Mesothelial cell of epicardium (in vitro differentiated cells): ENCODE data around the gene CD300H. TPM values are rescaled to one million over a fixed set of nuclear protein-coding genes. Genes with fewer than 3 reads are reported as not detected.

Experiments
- DNase-seq, 2 experiments: peaks; one replicate each; pipeline ENCODE4 v3.0.0; 2021; ENCODE audit warnings: low spot score in 2 of 2; ENCODE audit not compliant: unreplicated experiment in 2 of 2
- H3K27ac Mint-ChIP-seq: 2 replicates; pipeline ENCODE4 v1.8.0; 2021; ENCODE audit warnings: mixed read lengths
- H3K27me3 Mint-ChIP-seq: 2 replicates; pipeline ENCODE4 v1.8.0; 2021; ENCODE audit warnings: low read depth, mixed read lengths
- H3K36me3 Mint-ChIP-seq: 2 replicates; pipeline ENCODE4 v1.8.0; 2021; ENCODE audit warnings: mixed read lengths
- H3K4me1 Mint-ChIP-seq: 2 replicates; pipeline ENCODE4 v1.8.0; 2021; ENCODE audit warnings: mixed read lengths
- H3K4me3 Mint-ChIP-seq: 2 replicates; pipeline ENCODE4 v1.8.0; 2021; ENCODE audit warnings: mild to moderate bottlenecking, moderate library complexity, mixed read lengths
- H3K9me3 Mint-ChIP-seq: 2 replicates; pipeline ENCODE4 v1.8.0; 2021; ENCODE audit warnings: mixed read lengths
- total RNA-seq: library from RNA; stranded (reverse); gene quantifications from 3 replicates; pipeline ENCODE4 v1.2.1, GENCODE V29; 2021
- TF ChIP-seq, protein P1 (sequence below): fragments of 200-600 bp; sonication (generic); IDR thresholded peaks from one replicate; pipeline ENCODE4 v1.5.0; 2021; ENCODE audit warnings: antibody characterized with exemption; ENCODE audit not compliant: unreplicated experiment

Gene CD300H
- total RNA-seq, 1 donor from 2014 or later: not detected

DNA sequence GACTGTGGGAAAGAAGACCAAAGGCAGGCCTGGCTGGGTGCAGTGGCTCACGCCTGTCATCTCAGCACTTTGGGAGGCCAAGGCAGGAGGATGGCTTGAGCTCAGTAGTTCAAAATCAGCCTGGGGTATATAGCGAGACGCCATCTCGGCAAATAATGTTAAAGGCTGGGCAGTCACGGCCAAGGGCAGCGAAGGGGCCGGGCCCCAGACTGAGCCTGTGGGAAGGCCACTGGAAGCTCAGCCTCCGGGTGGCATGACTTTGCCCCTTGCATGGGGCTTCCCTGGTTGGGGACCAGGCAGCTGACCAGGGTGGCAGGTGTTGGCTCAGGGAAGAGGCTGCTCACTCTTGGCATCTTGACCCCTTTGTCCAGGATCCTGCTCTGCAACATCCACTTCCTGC lies 38.7 kb upstream of the CD300H start:
- H3K4me1 Mint-ChIP-seq: peaks cover 7% of the 10 kb centered on the region
- no peak overlapping the region for H3K4me3 Mint-ChIP-seq
- H3K36me3 Mint-ChIP-seq: no peaks in the 10 kb centered on the region
- no peaks in the 10 kb centered on the region for H3K9me3 Mint-ChIP-seq
- DNase-seq: no peak
- TF ChIP-seq, protein P1, sequence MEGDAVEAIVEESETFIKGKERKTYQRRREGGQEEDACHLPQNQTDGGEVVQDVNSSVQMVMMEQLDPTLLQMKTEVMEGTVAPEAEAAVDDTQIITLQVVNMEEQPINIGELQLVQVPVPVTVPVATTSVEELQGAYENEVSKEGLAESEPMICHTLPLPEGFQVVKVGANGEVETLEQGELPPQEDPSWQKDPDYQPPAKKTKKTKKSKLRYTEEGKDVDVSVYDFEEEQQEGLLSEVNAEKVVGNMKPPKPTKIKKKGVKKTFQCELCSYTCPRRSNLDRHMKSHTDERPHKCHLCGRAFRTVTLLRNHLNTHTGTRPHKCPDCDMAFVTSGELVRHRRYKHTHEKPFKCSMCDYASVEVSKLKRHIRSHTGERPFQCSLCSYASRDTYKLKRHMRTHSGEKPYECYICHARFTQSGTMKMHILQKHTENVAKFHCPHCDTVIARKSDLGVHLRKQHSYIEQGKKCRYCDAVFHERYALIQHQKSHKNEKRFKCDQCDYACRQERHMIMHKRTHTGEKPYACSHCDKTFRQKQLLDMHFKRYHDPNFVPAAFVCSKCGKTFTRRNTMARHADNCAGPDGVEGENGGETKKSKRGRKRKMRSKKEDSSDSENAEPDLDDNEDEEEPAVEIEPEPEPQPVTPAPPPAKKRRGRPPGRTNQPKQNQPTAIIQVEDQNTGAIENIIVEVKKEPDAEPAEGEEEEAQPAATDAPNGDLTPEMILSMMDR: no peak
- peaks cover 21% of the 10 kb centered on the region for H3K27me3 Mint-ChIP-seq
- no peak overlapping the region for H3K27ac Mint-ChIP-seq

DNA sequence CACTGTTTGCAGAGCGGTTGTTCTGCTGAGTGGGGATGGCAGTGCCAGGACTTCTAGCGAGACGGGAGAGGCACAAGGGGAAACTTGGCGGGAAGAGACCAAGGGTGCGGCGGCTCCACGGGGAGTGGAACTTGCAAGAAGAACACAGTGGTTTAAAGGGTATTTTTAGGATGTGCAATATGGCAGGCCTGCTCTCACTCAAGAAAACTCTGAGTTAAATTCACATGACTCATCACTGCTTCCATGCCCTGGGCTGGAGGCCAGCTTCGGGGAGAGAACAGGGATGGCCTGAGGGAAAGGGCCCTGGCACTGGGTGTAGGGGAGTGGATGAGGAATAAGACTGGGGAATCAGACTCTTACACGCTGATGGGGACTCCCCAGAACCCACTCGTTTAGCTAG lies 38.1 kb upstream of the CD300H start:
- TF ChIP-seq, protein P1: no peak
- Mint-ChIP-seq H3K27ac (no peak overlapping the region), H3K4me1 (peaks cover 7% of the 10 kb centered on the region), H3K9me3 (no peaks in the 10 kb centered on the region), H3K4me3 (no peak overlapping the region), H3K36me3 (no peaks in the 10 kb centered on the region), H3K27me3 (peaks cover 25% of the 10 kb centered on the region)
- DNase-seq: no peak

DNA sequence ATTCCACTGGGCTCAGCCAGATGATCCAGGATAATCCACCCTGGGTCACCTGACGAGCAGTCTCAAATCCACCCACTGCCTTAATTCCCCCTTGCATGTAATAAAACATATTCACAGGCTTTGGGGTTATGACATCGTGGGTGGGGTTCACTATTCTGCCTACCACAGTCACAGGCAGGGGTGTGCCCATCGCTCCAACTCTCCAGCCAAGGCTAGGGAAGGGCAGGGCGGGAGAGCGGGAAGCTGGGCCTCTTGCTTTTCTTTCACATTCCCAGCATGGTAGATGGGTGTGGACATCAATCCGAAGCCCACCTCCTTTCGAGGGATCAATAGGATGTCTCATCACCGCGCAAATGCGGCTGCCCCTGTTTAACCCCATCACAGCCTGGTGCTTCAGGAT lies 37.5 kb upstream of the CD300H start:
- Mint-ChIP-seq H3K4me3 (no peak overlapping the region), H3K4me1 (peaks cover 7% of the 10 kb centered on the region), H3K27ac (no peak overlapping the region), H3K36me3 (no peaks in the 10 kb centered on the region), H3K9me3 (no peaks in the 10 kb centered on the region), H3K27me3 (peaks cover 25% of the 10 kb centered on the region)
- TF ChIP-seq, protein P1: no peak
- DNase-seq: no peak

DNA sequence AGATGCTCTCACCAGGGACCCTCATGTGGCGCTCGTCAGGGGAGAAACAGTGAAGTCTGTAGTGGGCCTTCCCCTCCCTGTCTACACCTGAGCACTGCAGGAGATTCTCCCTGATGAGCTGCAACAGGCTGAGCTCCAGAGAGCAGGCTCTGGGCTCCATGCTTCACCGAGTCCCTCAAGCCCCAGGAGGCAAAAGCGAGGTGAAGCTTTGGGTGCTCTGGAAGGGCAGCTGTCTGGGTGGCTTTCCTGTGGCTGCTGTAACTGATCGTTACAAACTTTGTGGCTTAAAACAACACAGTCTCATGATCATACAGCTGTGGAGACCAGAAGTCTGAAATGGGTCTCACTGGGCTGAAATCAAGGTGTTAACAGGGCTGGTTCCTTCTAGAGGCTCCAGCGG lies 36.9 kb upstream of the CD300H start:
- H3K4me1 Mint-ChIP-seq: peaks cover 10% of the 10 kb centered on the region
- no peak for DNase-seq
- H3K9me3 Mint-ChIP-seq: no peaks in the 10 kb centered on the region
- H3K36me3 Mint-ChIP-seq: no peaks in the 10 kb centered on the region
- H3K27me3 Mint-ChIP-seq: peaks cover 28% of the 10 kb centered on the region
- TF ChIP-seq, protein P1: no peak
- H3K4me3 Mint-ChIP-seq: no peak overlapping the region
- H3K27ac Mint-ChIP-seq: no peak overlapping the region

DNA sequence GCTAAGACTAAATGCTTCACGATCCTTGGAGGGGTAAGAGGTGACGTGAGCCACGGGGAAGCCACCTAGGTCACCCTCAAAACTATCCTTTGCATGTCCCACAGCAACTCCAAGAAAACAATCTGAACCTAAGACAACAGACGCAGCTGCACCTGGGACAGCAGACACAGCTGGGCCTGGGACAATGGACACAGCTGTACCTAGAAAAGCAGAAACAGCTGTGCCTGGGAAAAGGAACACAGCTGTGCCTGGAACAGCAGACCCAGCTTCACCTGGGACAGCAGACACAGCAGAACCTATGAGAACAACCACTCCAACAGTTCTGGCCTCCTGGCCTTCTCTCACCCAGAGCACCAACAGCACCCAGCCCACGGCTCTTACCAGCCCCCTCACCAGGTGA lies 36.4 kb upstream of the CD300H start:
- H3K36me3 Mint-ChIP-seq: no peaks in the 10 kb centered on the region
- H3K9me3 Mint-ChIP-seq: no peaks in the 10 kb centered on the region
- H3K27ac Mint-ChIP-seq: no peak overlapping the region
- peaks cover 10% of the 10 kb centered on the region for H3K4me1 Mint-ChIP-seq
- H3K4me3 Mint-ChIP-seq: no peak overlapping the region
- H3K27me3 Mint-ChIP-seq: peaks cover 26% of the 10 kb centered on the region
- TF ChIP-seq, protein P1: no peak
- DNase-seq: no peak

DNA sequence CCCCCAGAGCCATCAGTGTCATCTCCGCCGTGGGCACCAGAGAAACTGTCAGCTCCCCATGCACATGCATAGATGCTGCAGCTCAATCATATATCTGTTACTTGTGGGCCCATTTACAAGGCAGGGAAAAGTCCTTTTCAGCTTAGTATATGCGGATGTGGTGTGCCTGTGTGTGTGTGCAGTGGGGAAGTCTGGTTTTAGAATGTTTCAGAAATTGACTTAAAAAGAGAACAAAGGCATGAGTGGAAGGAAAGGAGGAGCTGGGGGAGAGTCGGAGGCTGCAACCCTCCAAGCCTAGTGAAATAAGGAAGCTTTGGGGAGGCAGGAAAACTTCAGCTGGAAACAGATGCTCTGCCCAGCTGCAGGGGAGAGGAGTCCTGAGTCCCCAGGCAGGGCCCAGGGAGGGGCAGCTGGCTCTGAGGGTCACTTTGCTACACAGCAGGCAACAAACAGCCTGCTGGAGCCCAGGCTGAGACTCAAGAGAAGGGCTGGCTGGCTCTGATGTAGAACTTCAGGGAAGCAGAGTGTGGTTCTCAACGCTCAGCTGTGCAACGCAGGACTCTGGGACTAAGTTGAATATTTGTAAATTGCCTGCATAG lies 35.8 kb upstream of the CD300H start:
- Mint-ChIP-seq H3K36me3 (no peaks in the 10 kb centered on the region), H3K27me3 (peaks cover 28% of the 10 kb centered on the region), H3K4me3 (no peak overlapping the region), H3K27ac (no peak overlapping the region), H3K4me1 (peaks cover 10% of the 10 kb centered on the region), H3K9me3 (no peaks in the 10 kb centered on the region)
- TF ChIP-seq, protein P1: no peak
- DNase-seq: no peak
